Activated T-helper 17 cell treated with anti-CD3 and anti-CD28 coated beads, Interleukin-2, amount 50 U/mL, for 72 hours (primary cell): ENCODE measurements around the gene TMEM101. TPM values are rescaled to one million over a fixed set of nuclear protein-coding genes. Genes with fewer than 3 reads are reported as not detected.
A peak's percentile ranks its signal among the peaks of the same experiment; 100 is the strongest.
"Not testable (repeated sequence)": the region's sequence is repeated elsewhere in the genome, so short reads cannot be mapped to it uniquely, and the experiment has no call there.

ENCODE experiments used
- ATAC-seq: fragments of 150-1000 bp; cut with Tn5 transposase; replicated peaks from 2 replicates; pipeline ENCODE4 v1.10.0; 2021; ENCODE audit warnings: mild to moderate bottlenecking, moderate library complexity
- H3K27ac Mint-ChIP-seq: one replicate; pipeline ENCODE4 v1.8.0; 2022; ENCODE audit warnings: mixed read lengths
- H3K27me3 Mint-ChIP-seq: one replicate; pipeline ENCODE4 v1.8.0; 2022; ENCODE audit warnings: mixed read lengths
- H3K36me3 Mint-ChIP-seq: one replicate; pipeline ENCODE4 v1.8.0; 2022; ENCODE audit warnings: low read depth, mild to moderate bottlenecking, mixed read lengths
- H3K4me1 Mint-ChIP-seq: one replicate; pipeline ENCODE4 v1.8.0; 2022; ENCODE audit warnings: mixed read lengths
- H3K4me3 Mint-ChIP-seq: one replicate; pipeline ENCODE4 v1.8.0; 2022; ENCODE audit warnings: mild to moderate bottlenecking, mixed read lengths
- H3K9me3 Mint-ChIP-seq: one replicate; pipeline ENCODE4 v1.8.0; 2022; ENCODE audit warnings: mixed read lengths
- total RNA-seq, 2 donors: library from RNA; stranded (reverse); gene quantifications; one replicate each; pipeline ENCODE4 v1.2.3, GENCODE V29; 2022

TMEM101 gene
- 10 to 100 TPM; 33.0 to 35.1 TPM for total RNA-seq

DNA sequence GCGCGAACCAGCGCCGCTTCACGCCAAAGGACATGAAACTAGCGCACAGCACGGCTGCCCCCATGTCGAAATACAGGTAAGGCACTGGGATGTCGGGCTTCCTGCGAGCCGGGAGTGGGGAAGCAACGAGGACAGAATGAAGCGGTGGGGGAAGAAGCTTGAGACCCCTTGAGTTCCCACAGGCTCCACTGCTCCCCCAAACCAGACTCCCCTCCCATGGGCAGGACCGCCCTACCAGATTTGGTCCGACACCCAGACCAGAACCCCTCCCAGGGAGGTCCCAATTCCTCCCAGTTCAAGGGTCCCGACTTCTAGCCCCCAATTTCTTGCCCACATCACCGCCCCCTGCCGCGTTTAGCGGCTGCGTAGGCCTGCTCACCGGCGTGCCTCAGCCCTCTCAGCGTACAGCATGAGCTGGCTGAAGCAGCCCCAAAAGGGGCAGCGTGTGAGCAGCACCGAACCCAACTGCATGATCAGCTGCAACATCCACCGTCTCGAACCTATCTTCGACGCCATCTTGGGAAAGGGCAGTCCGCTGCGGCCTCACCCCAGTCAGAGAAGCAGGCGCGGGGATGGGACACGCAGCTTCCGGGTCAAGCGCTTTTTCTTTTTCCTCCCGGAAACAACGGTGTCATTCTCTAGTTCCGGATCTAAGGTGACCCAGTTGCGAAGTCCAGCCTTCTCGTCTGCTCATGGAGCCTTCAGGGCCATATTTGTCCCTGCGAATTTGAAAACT is at the start of gene TMEM101:
Gene TMEM101 (minus strand): TSS at position 527 of the 736 bp plus-strand sequence. CDS start 11 bp downstream, at position 516.
- H3K36me3 Mint-ChIP-seq, result peaks cover 25% of the 10 kb centered on the region
- no peaks in the 10 kb centered on the region for H3K4me1 Mint-ChIP-seq
- H3K9me3 Mint-ChIP-seq, result no peaks in the 10 kb centered on the region
- H3K27me3 Mint-ChIP-seq, result no peaks in the 10 kb centered on the region
- H3K27ac Mint-ChIP-seq, result peak within 1 kb of the TSS; percentile 99
- peak within 1 kb of the TSS; percentile 98 for H3K4me3 Mint-ChIP-seq
- peak; percentile 99 for ATAC-seq

DNA sequence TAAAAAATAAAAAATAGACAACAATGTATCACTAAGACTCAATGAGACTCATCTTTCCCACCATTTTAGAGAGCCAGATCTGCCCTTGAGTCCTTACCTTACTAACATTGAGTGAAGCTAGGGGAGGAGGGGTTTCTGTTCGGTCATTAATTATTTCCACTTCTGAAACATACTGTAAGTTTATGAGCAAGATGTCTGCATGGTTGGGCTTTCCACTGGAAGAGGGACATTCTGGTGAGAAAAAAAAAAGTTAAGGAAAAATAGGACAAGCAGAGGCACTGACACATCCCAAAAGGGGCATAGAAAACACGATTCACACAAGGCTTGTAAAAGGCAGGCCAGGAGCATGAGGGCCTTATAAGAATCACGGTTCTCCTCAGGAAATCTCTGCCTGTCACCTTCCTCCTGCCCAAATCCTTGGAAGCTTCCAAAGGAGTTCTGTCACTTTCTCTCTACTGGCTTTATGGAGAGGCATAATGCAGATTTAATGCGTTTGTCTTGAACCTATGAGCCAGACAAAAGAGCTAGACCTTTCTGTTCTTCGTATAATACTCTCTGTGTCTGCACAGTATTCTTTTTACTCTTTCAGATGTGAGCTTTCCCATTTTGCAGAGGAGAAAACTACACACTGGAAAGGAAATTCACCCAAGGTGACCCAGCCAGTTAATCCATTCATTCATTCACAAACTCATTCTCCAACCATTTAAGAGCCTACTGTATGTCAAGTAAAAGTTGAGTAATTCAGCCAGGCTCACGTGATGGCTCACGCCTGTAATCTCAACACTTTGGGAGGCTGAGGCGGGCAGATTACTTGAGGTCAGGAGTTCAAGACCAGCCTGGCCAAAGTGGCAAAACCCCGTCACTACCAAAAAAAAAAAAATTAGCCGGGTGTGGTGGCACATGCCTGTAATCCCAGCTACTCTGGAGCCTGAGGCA is 49.2 kb upstream of the TMEM101 start:
- H3K27ac Mint-ChIP-seq, result peak overlapping the region; percentile 66
- no peak for ATAC-seq

DNA sequence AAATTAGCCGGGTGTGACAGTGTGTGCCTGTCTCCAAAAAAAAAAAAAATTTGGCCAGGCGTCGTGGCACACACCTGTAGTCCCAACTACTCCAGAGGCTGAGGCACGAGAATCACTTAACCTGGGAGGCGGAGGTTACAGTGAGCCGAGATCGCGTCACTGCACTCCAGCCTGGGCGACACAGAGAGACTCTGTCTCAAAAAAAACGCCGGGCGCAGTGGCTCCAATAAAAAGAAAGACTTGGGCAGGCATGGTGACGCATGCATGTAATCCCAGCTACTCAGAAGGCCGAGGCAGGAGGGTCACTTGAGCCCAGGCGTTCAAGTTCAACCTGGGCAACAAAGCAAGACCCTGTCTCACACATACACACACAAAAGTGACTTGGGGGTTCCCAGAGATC is 48.1 kb upstream of the TMEM101 start:
- Mint-ChIP-seq H3K4me1 (peaks cover 22% of the 10 kb centered on the region), H3K36me3 (peaks cover 79% of the 10 kb centered on the region), H3K9me3 (no peaks in the 10 kb centered on the region), H3K27me3 (no peaks in the 10 kb centered on the region), H3K27ac (no peak overlapping the region), H3K4me3 (peak overlapping the region; percentile 50)
- ATAC-seq, result no peak

More for the DNA sequence above, 49.2 kb upstream of the TMEM101 start:
- peaks cover 68% of the 10 kb centered on the region for H3K36me3 Mint-ChIP-seq
- peak overlapping the region; percentile 50 for H3K4me3 Mint-ChIP-seq
- H3K4me1 Mint-ChIP-seq, result peaks cover 26% of the 10 kb centered on the region
- H3K9me3 Mint-ChIP-seq, result no peaks in the 10 kb centered on the region
- no peaks in the 10 kb centered on the region for H3K27me3 Mint-ChIP-seq

- Mint-ChIP-seq H3K27me3 (no peaks in the 10 kb centered on the region), H3K4me3 (no peak overlapping the region), H3K36me3 (peaks cover 89% of the 10 kb centered on the region), H3K4me1 (peaks cover 22% of the 10 kb centered on the region), H3K27ac (no peak overlapping the region), H3K9me3 (no peaks in the 10 kb centered on the region)
- ATAC-seq, result no peak
These were observed 46.7 kb upstream of the TMEM101 start for GRCh38 chr17:44061446-44061845.

DNA sequence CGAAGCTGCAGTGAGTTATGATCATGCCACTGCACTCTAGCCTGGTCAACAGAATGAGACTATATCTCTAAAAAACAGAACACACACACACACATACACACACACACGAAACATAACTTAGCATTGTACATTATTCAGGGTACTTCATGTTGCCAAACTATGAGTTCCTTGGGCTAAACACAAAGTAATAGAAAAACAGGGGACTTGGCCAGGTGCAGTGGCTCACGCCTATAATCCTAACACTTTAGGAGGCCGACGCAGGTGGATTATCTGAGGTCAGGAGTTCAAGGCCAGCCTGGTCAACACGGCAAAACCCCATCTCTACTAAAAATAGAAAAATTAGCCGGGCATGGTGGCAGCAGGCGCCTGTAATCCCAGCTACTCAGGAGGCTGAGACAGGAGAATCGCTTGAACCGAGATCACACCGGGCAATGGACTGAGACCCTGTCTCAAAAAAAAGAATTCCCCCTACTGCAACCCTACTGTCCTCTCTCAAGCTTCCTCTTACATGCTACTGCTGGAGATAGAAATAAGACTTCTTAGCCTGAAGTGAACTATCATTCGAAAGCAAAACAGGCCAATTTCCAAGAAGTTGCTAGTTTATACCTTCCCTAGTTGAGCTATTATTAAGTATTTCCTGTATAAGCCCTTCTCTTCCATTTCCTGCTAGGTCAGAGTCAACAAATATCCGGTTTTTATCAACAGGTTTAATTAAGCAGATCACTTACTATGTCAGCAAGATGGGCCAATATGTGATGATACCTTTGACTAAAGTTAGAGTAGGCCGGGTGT is 44.5 kb upstream of the TMEM101 start:
- no peak for ATAC-seq
- Mint-ChIP-seq H3K4me1 (peaks cover 15% of the 10 kb centered on the region), H3K36me3 (peaks cover 93% of the 10 kb centered on the region), H3K9me3 (no peaks in the 10 kb centered on the region), H3K27ac (no peak overlapping the region), H3K4me3 (no peak overlapping the region), H3K27me3 (no peaks in the 10 kb centered on the region)

- Mint-ChIP-seq H3K27me3 (no peaks in the 10 kb centered on the region), H3K4me3 (no peak overlapping the region), H3K4me1 (peaks cover 9% of the 10 kb centered on the region), H3K36me3 (peaks cover 92% of the 10 kb centered on the region), H3K27ac (no peak overlapping the region), H3K9me3 (no peaks in the 10 kb centered on the region)
- ATAC-seq, result no peak
These were observed 38.5 kb upstream of the TMEM101 start for GRCh38 chr17:44053125-44053872.

- Mint-ChIP-seq H3K9me3 (no peaks in the 10 kb centered on the region), H3K27me3 (no peaks in the 10 kb centered on the region), H3K27ac (no peak overlapping the region), H3K4me3 (no peak overlapping the region), H3K36me3 (peaks cover 88% of the 10 kb centered on the region), H3K4me1 (peaks cover 9% of the 10 kb centered on the region)
- no peak for ATAC-seq
These were observed 34.7 kb upstream of the TMEM101 start for GRCh38 chr17:44049294-44050060.

GRCh38 chr17:44046893-44047292 is 32.1 kb upstream of the TMEM101 start:
- H3K4me1 Mint-ChIP-seq, H3K9me3 Mint-ChIP-seq, H3K27me3 Mint-ChIP-seq, H3K4me3 Mint-ChIP-seq, H3K27ac Mint-ChIP-seq, ATAC-seq: not testable (repeated sequence)
- H3K36me3 Mint-ChIP-seq, result peaks cover 81% of the 10 kb centered on the region

DNA sequence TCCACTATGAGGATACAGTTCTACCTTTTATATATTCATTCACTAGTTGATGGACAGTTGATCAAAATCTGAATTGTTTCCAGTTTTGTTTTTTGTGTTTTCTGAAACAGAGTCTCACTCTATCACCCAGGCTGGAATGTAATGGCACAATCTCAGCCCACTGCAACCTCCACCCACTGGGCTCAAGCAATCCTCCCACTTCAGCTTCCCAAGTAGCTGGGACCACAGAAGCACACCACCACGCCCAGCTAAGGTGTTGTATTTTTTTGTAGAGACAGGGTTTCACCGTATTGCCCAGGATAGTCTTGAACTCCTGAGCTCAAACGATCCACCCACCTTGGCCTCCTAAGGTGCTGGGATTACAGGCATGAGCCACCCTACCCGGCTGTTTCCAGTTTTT is 30.7 kb upstream of the TMEM101 start:
- Mint-ChIP-seq H3K27ac (no peak overlapping the region), H3K4me3 (no peak overlapping the region), H3K4me1 (peaks cover 8% of the 10 kb centered on the region), H3K9me3 (no peaks in the 10 kb centered on the region), H3K36me3 (peaks cover 80% of the 10 kb centered on the region), H3K27me3 (no peaks in the 10 kb centered on the region)
- no peak for ATAC-seq

GRCh38 chr17:44044071-44044470 is 29.3 kb upstream of the TMEM101 start:
- Mint-ChIP-seq H3K4me1 (peaks cover 11% of the 10 kb centered on the region), H3K27me3 (no peaks in the 10 kb centered on the region), H3K9me3 (no peaks in the 10 kb centered on the region), H3K4me3 (no peak overlapping the region), H3K36me3 (peaks cover 78% of the 10 kb centered on the region), H3K27ac (no peak overlapping the region)
- no peak for ATAC-seq

GRCh38 chr17:44043272-44043696 is 28.5 kb upstream of the TMEM101 start:
- ATAC-seq, result no peak
- peaks cover 78% of the 10 kb centered on the region for H3K36me3 Mint-ChIP-seq
- H3K27me3 Mint-ChIP-seq, result no peaks in the 10 kb centered on the region
- H3K4me3 Mint-ChIP-seq, result no peak overlapping the region
- no peak overlapping the region for H3K27ac Mint-ChIP-seq
- H3K9me3 Mint-ChIP-seq, result no peaks in the 10 kb centered on the region
- peaks cover 11% of the 10 kb centered on the region for H3K4me1 Mint-ChIP-seq

DNA sequence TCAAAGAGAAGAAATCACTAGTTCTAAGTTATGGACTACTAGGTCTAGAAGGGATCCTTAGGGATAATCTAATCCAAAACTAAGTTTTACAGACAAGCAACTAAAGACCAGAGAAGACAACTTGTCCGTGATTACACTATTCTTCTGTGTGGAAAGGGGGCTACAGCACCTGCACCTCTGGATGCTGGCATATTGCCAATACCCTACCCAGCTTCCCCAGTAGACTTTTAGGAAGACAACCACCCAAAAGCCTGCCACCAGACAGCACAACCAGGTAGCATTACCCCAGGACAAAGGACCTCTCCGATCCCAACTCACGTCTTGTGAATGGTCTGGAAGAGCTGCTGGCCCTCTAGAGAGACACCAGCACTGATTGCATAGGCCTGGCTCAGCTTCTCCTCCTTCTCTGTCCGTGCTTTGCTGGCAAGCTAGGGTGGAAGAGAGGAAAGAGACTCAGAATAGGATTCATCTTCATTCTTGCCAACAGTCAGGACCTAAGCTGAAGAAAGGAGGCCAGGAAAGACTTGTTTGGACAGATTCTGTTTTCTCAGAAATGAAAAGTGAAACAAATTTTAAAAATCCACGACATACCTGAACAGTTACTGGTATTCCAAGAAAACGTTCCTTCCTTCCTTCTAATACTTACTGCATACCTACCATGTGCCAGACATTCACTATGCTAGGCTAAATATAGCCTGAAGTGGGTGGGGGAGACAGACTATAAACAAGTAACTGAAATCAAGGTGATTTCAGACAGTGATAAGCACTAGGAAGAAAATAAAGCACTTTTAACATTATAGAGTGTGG is 25.3 kb upstream of the TMEM101 start:
- peaks cover 11% of the 10 kb centered on the region for H3K4me1 Mint-ChIP-seq
- no peaks in the 10 kb centered on the region for H3K9me3 Mint-ChIP-seq
- H3K27me3 Mint-ChIP-seq, result no peaks in the 10 kb centered on the region
- H3K4me3 Mint-ChIP-seq, result no peak overlapping the region
- peak overlapping the region; percentile 30 for H3K27ac Mint-ChIP-seq
- ATAC-seq, result no peak
- H3K36me3 Mint-ChIP-seq, result peaks cover 80% of the 10 kb centered on the region
